H1 (cell line): Measurements from ENCODE around the gene ZNF385C. TPM values are rescaled to one million over a fixed set of nuclear protein-coding genes. Genes with fewer than 3 reads are reported as not detected.
A peak's percentile ranks its signal among the peaks of the same experiment; 100 is the strongest.

Experiments used
- CTCF ChIA-PET: fragments of 300-600 bp; sonication (Branson Sonifier 250); formaldehyde crosslinking; loops from one replicate; lab custom pipeline; 2021; ENCODE audit not compliant: partially characterized antibody; lab: Charles Lee
- POLR2A ChIA-PET: fragments of 300-600 bp; sonication (Branson Sonifier 250); formaldehyde crosslinking; loops from one replicate; lab custom pipeline; 2021; ENCODE audit warnings: inconsistent platforms; ENCODE audit not compliant: partially characterized antibody; lab: Charles Lee
- DNase-seq, 2 experiments: peaks; one replicate each; pipeline versions ENCODE4 v3.0.0 to v3.0.0-alpha.2; 2010 to 2022; ENCODE audit warnings: low spot score in 2 of 2, low read depth in 1 of 2, mixed read lengths in 1 of 2
- FAIRE-seq: peaks from 2 replicates; lab custom pipeline; 2011; peaks lifted over from hg19 to GRCh38; lab: Jason Lieb, UNC
- H2AFZ ChIP-seq: 2 replicates; pipeline ENCODE4 v1.8.1; 2012; ENCODE audit warnings: low read length, inconsistent platforms
- H2AK5ac ChIP-seq: 2 replicates; pipeline ENCODE4 v1.6.1; 2013; ENCODE audit warnings: low read depth, low read length
- H2BK120ac ChIP-seq: replicated peaks from 2 replicates; pipeline ENCODE3; 2013; ENCODE audit warnings: low read depth, low read length, inconsistent platforms
- H2BK12ac ChIP-seq: 2 replicates; pipeline ENCODE4 v1.6.1; 2013; ENCODE audit warnings: low read depth, low read length
- H2BK15ac ChIP-seq: 2 replicates; pipeline ENCODE4 v1.6.1; 2013; ENCODE audit warnings: low read length
- H2BK20ac ChIP-seq: 2 replicates; pipeline ENCODE4 v1.6.1; 2013; ENCODE audit warnings: low read length
- H2BK5ac ChIP-seq: 2 replicates; pipeline ENCODE4 v1.6.1; 2013; ENCODE audit warnings: low read depth, low read length
- H3K14ac ChIP-seq: 2 replicates; pipeline ENCODE4 v1.6.1; 2013; ENCODE audit warnings: inconsistent platforms; ENCODE audit not compliant: insufficient read length
- H3K18ac ChIP-seq: 2 replicates; pipeline ENCODE4 v1.6.1; 2013; ENCODE audit warnings: low read length; ENCODE audit errors: extremely low read depth
- H3K23ac ChIP-seq: 2 replicates; pipeline ENCODE4 v1.6.1; 2013; ENCODE audit warnings: inconsistent platforms; ENCODE audit not compliant: insufficient read length
- H3K23me2 ChIP-seq: 2 replicates; pipeline ENCODE4 v1.6.1; 2013; ENCODE audit warnings: low read depth, low read length
- H3K27ac ChIP-seq: 2 replicates; pipeline ENCODE4 v1.6.1; 2011; ENCODE audit warnings: low read depth, low read length, inconsistent platforms
- H3K27me3 ChIP-seq, 4 experiments: replicated peaks in 1 of 4; 1 replicate in 1 of 4; 2 replicates in 3 of 4; pipeline versions ENCODE4 v1.6.1 to v1.8.1; 2011 to 2013; ENCODE audit warnings: low read length in 3 of 4, mild to moderate bottlenecking in 3 of 4, inconsistent platforms in 2 of 4, mixed read lengths in 2 of 4, moderate library complexity in 1 of 4; ENCODE audit not compliant: control insufficient read depth in 3 of 4, insufficient read depth in 3 of 4; ENCODE audit errors: extremely low read depth in 1 of 4
- H3K36me3 ChIP-seq, 4 experiments: 2 replicates each; pipeline versions ENCODE4 v1.6.1 to v1.8.1; 2011 to 2013; ENCODE audit warnings: mild to moderate bottlenecking in 4 of 4, low read length in 3 of 4, moderate library complexity in 2 of 4, control low read depth in 1 of 4, inconsistent platforms in 1 of 4; ENCODE audit not compliant: insufficient read depth in 4 of 4, control insufficient read depth in 2 of 4
- H3K4ac ChIP-seq: replicated peaks from 2 replicates; pipeline ENCODE3; 2013; ENCODE audit warnings: low read length, low read depth, mixed read lengths, inconsistent platforms; ENCODE audit not compliant: insufficient read length
- H3K4me1 ChIP-seq, 4 experiments: replicated peaks in 1 of 4; 1 replicate in 1 of 4; 2 replicates in 3 of 4; pipeline versions ENCODE4 v1.6.1 to v1.8.1; 2011 to 2013; ENCODE audit warnings: low read length in 3 of 4, inconsistent platforms in 2 of 4, mixed read lengths in 1 of 4; ENCODE audit not compliant: insufficient read depth in 4 of 4, control insufficient read depth in 3 of 4
- H3K4me2 ChIP-seq, 2 experiments: 2 replicates each; pipeline versions ENCODE4 v1.6.1 to v1.8.1; 2011 to 2013; ENCODE audit warnings: low read depth in 2 of 2, low read length in 2 of 2, control low read depth in 1 of 2, inconsistent platforms in 1 of 2, mild to moderate bottlenecking in 1 of 2; ENCODE audit not compliant: insufficient read depth in 1 of 2
- H3K4me3 ChIP-seq, 4 experiments: fragments of 200-600, 300-600 bp in 1 of 4; sonication (generic), shearing (Covaris generic), sonication (Bioruptor Twin) in 1 of 4; 2 replicates each; pipeline versions ENCODE4 v1.5.1 to v1.8.1; 2011 to 2016; ENCODE audit warnings: low read length in 4 of 4, low read depth in 3 of 4, control low read depth in 2 of 4, inconsistent platforms in 2 of 4, mild to moderate bottlenecking in 2 of 4, mixed read lengths in 1 of 4, moderate library complexity in 1 of 4; ENCODE audit not compliant: insufficient read depth in 2 of 4; ENCODE audit errors: extremely low read depth in 1 of 4
- H3K56ac ChIP-seq: replicated peaks from 2 replicates; pipeline ENCODE3; 2013; ENCODE audit warnings: low read depth, mild to moderate bottlenecking, mixed read lengths, low read length, inconsistent platforms; ENCODE audit not compliant: insufficient read length
- H3K79me1 ChIP-seq: 2 replicates; pipeline ENCODE4 v1.6.1; 2013; ENCODE audit warnings: low read depth, low read length, control low read depth
- H3K79me2 ChIP-seq, 2 experiments: 2 replicates each; pipeline versions ENCODE4 v1.6.1 to v1.8.1; 2012 to 2013; ENCODE audit warnings: low read length in 2 of 2, mild to moderate bottlenecking in 2 of 2, inconsistent platforms in 1 of 2; ENCODE audit not compliant: insufficient read depth in 2 of 2, control insufficient read depth in 1 of 2
- H3K9ac ChIP-seq, 4 experiments: replicated peaks in 1 of 4; 1 replicate in 1 of 4; 2 replicates in 3 of 4; pipeline versions ENCODE4 v1.6.1 to v1.8.1; 2011 to 2013; ENCODE audit warnings: low read depth in 3 of 4, low read length in 3 of 4, control low read depth in 2 of 4, mild to moderate bottlenecking in 2 of 4, moderate library complexity in 2 of 4, inconsistent platforms in 1 of 4; ENCODE audit errors: extremely low read depth in 1 of 4
- H3K9me3 ChIP-seq, 2 experiments: 2 replicates each; pipeline versions ENCODE4 v1.6.1 to v1.8.1; 2012 to 2013; ENCODE audit warnings: mild to moderate bottlenecking in 2 of 2, moderate library complexity in 2 of 2, control low read depth in 1 of 2, inconsistent platforms in 1 of 2, low read depth in 1 of 2, low read length in 1 of 2, mixed read lengths in 1 of 2; ENCODE audit not compliant: insufficient read depth in 2 of 2
- H4K20me1 ChIP-seq, 2 experiments: replicated peaks in 1 of 2; 2 replicates each; pipeline versions ENCODE3 to v1.8.1; 2011 to 2013; ENCODE audit warnings: inconsistent platforms in 2 of 2, low read length in 2 of 2, mild to moderate bottlenecking in 1 of 2; ENCODE audit not compliant: insufficient read depth in 2 of 2, control insufficient read depth in 1 of 2
- H4K5ac ChIP-seq: 2 replicates; pipeline ENCODE4 v1.6.1; 2013; ENCODE audit warnings: low read length, low read depth, mixed read lengths, inconsistent platforms; ENCODE audit not compliant: insufficient read length
- H4K8ac ChIP-seq: 2 replicates; pipeline ENCODE4 v1.8.0; 2013; ENCODE audit warnings: mild to moderate bottlenecking, moderate library complexity, low read length, inconsistent platforms; ENCODE audit not compliant: insufficient read depth; ENCODE audit errors: extremely low read depth
- H4K91ac ChIP-seq: replicated peaks from 2 replicates; pipeline ENCODE3; 2013; ENCODE audit warnings: low read length, mixed read lengths, inconsistent platforms; ENCODE audit not compliant: insufficient read length
- CBX5 ChIP-seq: fragments of 300-800, 300-1000 bp; sonication (generic); IDR thresholded peaks from 2 replicates; pipeline ENCODE4 v1.7.1; 2016; ENCODE audit warnings: antibody characterized with exemption, low read length, low read depth
- JUN ChIP-seq: IDR thresholded peaks from 2 replicates; pipeline ENCODE4 v1.6.1; 2011; ENCODE audit warnings: low read depth, mild to moderate bottlenecking, improper control_type of control experiment, low read length
- JUND ChIP-seq: IDR thresholded peaks from 2 replicates; pipeline ENCODE4 v1.6.1; 2011; ENCODE audit warnings: mild to moderate bottlenecking, improper control_type of control experiment, low read length
- POLR2AphosphoS5 ChIP-seq: IDR thresholded peaks from 2 replicates; pipeline ENCODE4 v1.6.1; 2011; ENCODE audit warnings: low read depth, low read length
- SRF ChIP-seq: IDR thresholded peaks from 2 replicates; pipeline ENCODE4 v1.6.1; 2011; ENCODE audit warnings: mild to moderate bottlenecking, low read depth, low read length, moderate library complexity
- TAF1 ChIP-seq: IDR thresholded peaks from 2 replicates; pipeline ENCODE4 v1.6.1; 2011; ENCODE audit warnings: mild to moderate bottlenecking, low read depth, low read length
- USF2 ChIP-seq: IDR thresholded peaks from 2 replicates; pipeline ENCODE4 v1.6.1; 2011; ENCODE audit warnings: low read length, improper control_type of control experiment
- WGBS, 2 experiments: shearing (Covaris generic) in 1 of 2; methylation state at CpG; one replicate each; pipeline versions ENCODE4 v1.1.6 to v1.1.7; 2013 to 2015; ENCODE audit warnings: low lambda C conversion rate in 2 of 2, mixed read lengths in 2 of 2, inconsistent platforms in 1 of 2, low coverage in 1 of 2, missing lambda C conversion rate in 1 of 2; ENCODE audit not compliant: insufficient replicate concordance in 2 of 2, insufficient coverage in 1 of 2, insufficient read length in 1 of 2; ENCODE audit errors: extremely low coverage in 1 of 2, missing lambda C conversion rate in 1 of 2; 5-methylcytosine and 5-hydroxymethylcytosine counted together
- polyA plus RNA-seq, 7 experiments: library from polyadenylated mRNA; depleted of rRNA in 3 of 7; stranded (reverse) in 5 of 7; unstranded in 2 of 7; fragments of >200 nt in 5 of 7; fragments of 200-250 nt in 2 of 7; gene quantifications; 1 replicate in 5 of 7; 2 replicates in 1 of 7; 4 replicates in 1 of 7; pipeline versions ENCODE4 v1.2.1 to v1.2.3, GENCODE V29; 2011 to 2013; ENCODE audit warnings: missing spikeins in 2 of 7, mixed read lengths in 2 of 7
- total RNA-seq: library from RNA; stranded (reverse); fragmentation: NEBNext Ultra II Directional; extraction: Animal tissue kit (Norgen Biotek cat#: 25700); gene quantifications from 2 replicates; pipeline ENCODE4 v1.2.1, GENCODE V29; 2021

ZNF385C gene
- total and polyA plus RNA-seq, 2 of the 8 experiments (the other 6 are each of a cell fraction or from before 2014, with no cell fraction given): 3.9 to 6.1 TPM

- no peak overlapping the region for H4K8ac ChIP-seq
- no peaks in the 10 kb centered on the region for H4K20me1 ChIP-seq
- peak overlapping the region in 3 of 4 experiments; percentile 50 to 99 (median 98); a peak in 4 of 7 replicates for H3K9ac ChIP-seq
- peaks cover 2 to 7% (median 4%) of the 10 kb centered on the region in 4 experiments; a peak in 6 of 7 replicates for H3K4me1 ChIP-seq
- no peak overlapping the region for H2AFZ ChIP-seq
- no peak overlapping the region for H3K4ac ChIP-seq
- H3K56ac ChIP-seq: no peak overlapping the region
- no peak overlapping the region for H3K23ac ChIP-seq
- H3K4me2 ChIP-seq: peak overlapping the region; percentile 90
- no peak overlapping the region for H4K5ac ChIP-seq
- no peak overlapping the region for H2BK120ac ChIP-seq
- no peak overlapping the region for H4K91ac ChIP-seq
- no peak for FAIRE-seq
- peaks cover 19% of the 10 kb centered on the region for H3K23me2 ChIP-seq
- CTCF ChIA-PET: interaction anchor here (0.7 to 38.8 kb wide), 16 partner anchors 9 to 163 kb away, joined by 3 to 1084 read pairs (median 4); partner anchors contain the start of genes DHX58, HSPB9, KAT2A and KCNH4
- H3K14ac ChIP-seq: no peak overlapping the region
- H2BK15ac ChIP-seq: 0 out of 2 replicates have a peak overlapping the region, but pooled peaks have one; percentile 53
- H3K79me2 ChIP-seq: peaks cover 24 to 52% of the 10 kb centered on the region in 2 experiments
- peak overlapping the region; percentile 85 to 99 (median 96); a peak in 7 of 8 replicates for H3K4me3 ChIP-seq
- no peak overlapping the region for H3K18ac ChIP-seq
- no peaks in the 10 kb centered on the region for H3K27me3 ChIP-seq
- peaks cover 4 to 20% (median 9%) of the 10 kb centered on the region in 4 experiments; a peak in 5 of 8 replicates for H3K36me3 ChIP-seq
- peak overlapping the region; percentile 80 for H2BK12ac ChIP-seq
- POLR2A ChIA-PET: interaction anchor here (0.6 to 6.2 kb wide), 27 partner anchors 8 to 1385 kb away, joined by 3 to 67 read pairs (median 5); partner anchors contain the start of genes ACLY, C17orf113, CNP and EIF1
- no peak overlapping the region for H2AK5ac ChIP-seq
- H3K27ac ChIP-seq: 0 out of 2 replicates have a peak overlapping the region, but pooled peaks have one; percentile 98
- TF ChIP-seq CBX5 (no peak), POLR2AphosphoS5 (peak; percentile 62), TAF1 (0 out of 2 replicates have a peak, but pooled peaks have one; percentile 27), JUN (no peak), SRF (no peak), JUND (no peak), USF2 (no peak)
- TF ChIP-seq, all 59 proteins: peak for 2
- 32% methylated on average over 3 of the region's 3 CpGs; no CpG with 5 or more reads in 1 of the 2 experiments for WGBS, 2 experiments
- H2BK5ac ChIP-seq: peak overlapping the region; percentile 30; the same call in 1 of the 2 replicates
- no peaks in the 10 kb centered on the region for H3K79me1 ChIP-seq
- H3K9me3 ChIP-seq: no peaks in the 10 kb centered on the region
- DNase-seq: no peak
- H2BK20ac ChIP-seq: 0 out of 2 replicates have a peak overlapping the region, but pooled peaks have one; percentile 57
Measured at GRCh38 chr17:42018339-42018738, 79.9 kb downstream of the ZNF385C start.
